D721Med (cell line): ENCODE measurements around the gene TMCO6.
"Not testable (repeated sequence)": the region's sequence is repeated elsewhere in the genome, so short reads cannot be mapped to it uniquely, and the experiment has no call there.

Source experiments
- DNase-seq: peaks from one replicate; pipeline ENCODE4 v3.0.0; 2011; ENCODE audit warnings: low spot score; ENCODE audit not compliant: insufficient read length
- FAIRE-seq: peaks from 2 replicates; lab custom pipeline; 2011; peaks lifted over from hg19 to GRCh38; lab: Jason Lieb, UNC
- TF ChIP-seq, protein P1 (sequence below): IDR thresholded peaks from 2 replicates; pipeline ENCODE4 v1.5.1; 2012; ENCODE audit warnings: mild to moderate bottlenecking, control low read depth; ENCODE audit not compliant: insufficient read depth; ENCODE audit errors: missing control alignments

Gene TMCO6

DNA sequence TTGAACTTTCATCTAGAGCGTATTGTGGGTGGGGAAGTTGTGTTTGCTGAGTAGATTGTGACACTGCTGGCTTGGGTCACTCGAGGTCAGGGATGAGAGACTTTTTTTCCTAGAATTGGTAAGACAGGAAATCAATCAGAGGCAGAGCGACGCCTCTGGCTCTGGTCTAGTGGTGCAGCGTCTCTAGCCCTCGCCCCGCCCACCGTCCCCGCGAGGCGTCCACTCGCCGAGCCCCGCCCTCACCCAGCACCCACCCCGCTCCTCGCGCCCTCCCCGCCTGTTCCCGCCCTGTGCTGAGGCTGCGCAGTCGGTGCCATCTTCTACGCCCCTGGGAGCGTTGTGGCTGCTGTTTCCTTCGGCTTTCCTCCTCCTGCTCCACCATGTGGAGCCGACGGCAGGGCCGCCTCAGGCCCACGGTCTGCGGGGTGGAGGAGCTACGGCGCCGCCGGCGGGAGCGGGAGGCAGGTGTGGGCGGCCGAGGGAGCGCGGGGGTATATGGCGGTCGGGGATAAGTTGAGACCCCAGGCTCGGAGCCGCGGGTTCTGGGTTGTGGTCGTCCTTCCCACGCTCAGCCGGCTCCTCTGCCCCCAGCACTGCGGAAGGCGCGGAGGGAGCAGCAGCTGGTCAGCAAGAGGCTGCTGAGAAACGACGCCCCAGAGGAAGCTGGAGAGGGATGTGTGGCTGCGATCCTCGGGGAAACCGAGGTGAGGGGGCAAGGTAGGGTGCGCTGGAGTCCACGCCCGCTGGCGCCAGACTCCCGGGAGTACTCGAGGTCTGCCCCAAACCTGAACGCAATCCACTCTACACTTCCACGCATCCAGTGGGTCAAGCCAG lies at the start of gene TMCO6:
TSS of gene TMCO6 (plus strand) at position 304 of the 834 bp plus-strand sequence. CDS start at position 381, 77 bp downstream.
- TF ChIP-seq, protein P1, sequence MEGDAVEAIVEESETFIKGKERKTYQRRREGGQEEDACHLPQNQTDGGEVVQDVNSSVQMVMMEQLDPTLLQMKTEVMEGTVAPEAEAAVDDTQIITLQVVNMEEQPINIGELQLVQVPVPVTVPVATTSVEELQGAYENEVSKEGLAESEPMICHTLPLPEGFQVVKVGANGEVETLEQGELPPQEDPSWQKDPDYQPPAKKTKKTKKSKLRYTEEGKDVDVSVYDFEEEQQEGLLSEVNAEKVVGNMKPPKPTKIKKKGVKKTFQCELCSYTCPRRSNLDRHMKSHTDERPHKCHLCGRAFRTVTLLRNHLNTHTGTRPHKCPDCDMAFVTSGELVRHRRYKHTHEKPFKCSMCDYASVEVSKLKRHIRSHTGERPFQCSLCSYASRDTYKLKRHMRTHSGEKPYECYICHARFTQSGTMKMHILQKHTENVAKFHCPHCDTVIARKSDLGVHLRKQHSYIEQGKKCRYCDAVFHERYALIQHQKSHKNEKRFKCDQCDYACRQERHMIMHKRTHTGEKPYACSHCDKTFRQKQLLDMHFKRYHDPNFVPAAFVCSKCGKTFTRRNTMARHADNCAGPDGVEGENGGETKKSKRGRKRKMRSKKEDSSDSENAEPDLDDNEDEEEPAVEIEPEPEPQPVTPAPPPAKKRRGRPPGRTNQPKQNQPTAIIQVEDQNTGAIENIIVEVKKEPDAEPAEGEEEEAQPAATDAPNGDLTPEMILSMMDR: peak; percentile 42
- DNase-seq: peak; percentile 94
- FAIRE-seq: no peak

DNA sequence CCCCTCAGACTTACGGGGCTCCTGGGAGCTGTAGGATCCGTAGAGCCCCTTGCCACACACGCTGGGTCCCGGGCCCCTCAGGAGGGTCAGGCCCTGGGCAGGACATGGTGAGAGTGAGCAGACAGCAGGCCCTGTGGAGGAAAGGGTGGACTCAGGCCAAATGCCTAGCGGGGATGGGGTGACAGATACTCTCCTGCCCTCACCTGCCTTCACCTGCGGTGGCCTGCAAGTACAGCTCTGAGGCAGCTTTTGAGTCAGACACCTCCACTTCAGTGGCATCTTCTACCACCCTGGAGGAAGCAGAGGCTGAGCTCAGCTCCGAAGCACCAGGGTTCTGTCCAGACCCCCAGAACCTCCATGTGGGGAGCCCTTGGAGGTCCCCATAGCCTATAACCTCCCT lies 48.4 kb upstream of the TMCO6 start:
- no peak for DNase-seq
- no peak for FAIRE-seq

DNA sequence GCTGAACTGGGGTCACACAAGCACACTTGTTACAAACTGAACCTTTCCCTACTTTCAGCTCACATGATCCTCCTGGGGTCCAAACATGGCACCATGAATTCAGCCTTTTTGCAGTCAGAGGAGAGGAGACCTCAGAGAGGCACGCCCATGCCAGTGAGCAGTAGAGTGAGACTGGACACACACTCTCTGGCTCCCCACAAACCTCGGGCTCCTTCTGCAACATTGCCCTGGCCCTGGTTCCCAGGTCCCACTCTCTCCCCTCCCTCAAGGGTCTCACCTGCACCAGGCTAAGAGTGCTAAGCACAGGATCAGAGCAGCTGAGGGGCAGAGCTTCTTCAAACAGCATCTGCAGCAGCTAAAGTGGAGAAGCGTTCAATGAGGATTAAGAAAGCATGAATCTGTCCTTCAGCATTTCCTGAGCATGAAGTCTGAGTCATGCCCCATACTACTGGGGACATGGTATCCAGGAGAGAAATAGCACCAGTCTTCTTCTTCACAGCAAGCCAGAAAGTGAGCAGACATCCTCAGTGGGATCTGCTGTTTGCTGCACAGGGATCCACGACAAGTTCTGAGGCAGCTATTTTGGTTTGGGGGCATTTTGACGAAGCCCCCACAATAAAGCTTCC lies 47.4 kb upstream of the TMCO6 start:
- no peak for FAIRE-seq
- no peak for DNase-seq
- TF ChIP-seq, protein P1: no peak

More for the DNA sequence above, 48.4 kb upstream of the TMCO6 start:
- TF ChIP-seq, protein P1: no peak

DNA sequence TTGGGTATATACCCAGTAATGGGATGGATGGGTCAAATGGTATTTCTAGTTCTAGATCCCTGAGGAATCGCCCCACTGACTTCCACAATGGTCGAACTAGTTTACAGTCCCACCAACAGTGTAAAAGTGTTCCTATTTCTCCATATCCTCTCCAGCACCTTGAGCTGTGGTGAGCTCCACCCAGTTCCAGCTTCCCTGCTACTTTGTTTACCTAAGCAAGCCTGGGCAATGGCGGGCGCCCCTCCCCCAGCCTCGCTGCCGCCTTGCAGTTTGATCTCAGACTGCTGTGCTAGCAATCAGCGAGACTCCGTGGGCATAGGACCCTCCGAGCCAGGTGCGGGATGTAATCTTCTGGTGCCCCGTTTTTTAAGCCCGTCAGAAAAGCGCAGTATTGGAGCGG lies 46.2 kb upstream of the TMCO6 start:
- not testable (repeated sequence) for FAIRE-seq, DNase-seq

DNA sequence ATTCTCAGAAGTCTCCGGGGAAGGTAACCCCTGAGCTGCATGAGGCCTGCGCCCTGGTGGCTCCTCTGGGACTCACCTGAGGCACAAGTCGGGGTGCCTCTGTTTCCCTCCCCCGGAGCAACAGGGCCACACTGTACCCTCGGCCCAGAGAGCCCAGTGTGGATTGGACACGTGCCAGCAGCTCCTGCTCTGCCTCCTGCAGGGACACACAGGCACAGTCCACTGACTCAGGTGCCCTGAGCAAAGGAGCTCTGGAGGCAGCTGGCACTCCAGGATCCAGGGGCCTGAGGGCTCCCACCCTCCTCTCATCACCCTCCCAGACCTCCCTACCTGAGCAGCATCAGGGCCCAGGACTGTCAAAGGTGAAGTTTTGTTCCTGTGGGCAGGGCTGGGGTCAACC lies 45.1 kb upstream of the TMCO6 start:
- no peak for DNase-seq
- FAIRE-seq: no peak
- TF ChIP-seq, protein P1: no peak

DNA sequence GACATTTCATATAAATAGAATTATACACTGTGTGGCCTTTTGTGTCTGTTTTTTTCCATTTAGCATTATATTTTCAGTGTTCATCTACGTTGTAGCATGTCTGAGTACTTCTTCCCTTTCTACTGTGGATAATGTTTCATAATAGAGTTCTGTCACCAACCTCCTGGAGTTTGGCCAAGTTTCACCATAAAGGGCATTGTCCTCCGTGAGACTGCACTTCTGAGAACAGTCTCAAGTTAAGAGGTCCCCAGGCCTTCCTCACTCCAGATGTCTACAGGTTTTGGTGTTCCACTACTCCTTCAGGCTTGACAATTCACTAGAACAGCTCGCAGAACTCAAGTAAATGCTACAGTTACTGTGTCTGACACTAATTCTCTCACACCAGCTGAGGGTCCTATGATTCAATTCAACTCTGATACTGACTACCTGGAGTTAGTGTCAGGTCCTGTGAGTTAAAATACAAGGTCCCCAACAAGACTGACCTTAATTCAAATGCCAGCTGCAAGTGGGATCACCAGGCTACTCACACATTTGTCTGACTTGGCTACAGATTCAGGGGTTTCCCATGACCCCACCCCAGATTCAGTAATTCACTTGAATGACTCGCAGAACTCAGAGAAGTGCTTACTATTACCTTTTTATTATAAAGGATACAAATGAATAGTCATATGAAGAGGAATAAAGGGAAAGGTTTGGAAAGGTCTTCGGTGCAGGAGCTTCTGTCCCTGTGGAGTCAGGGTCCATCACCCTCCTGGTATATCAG lies 43.5 kb upstream of the TMCO6 start:
- FAIRE-seq (no peak), DNase-seq (no peak)
- TF ChIP-seq, protein P1: no peak

DNA sequence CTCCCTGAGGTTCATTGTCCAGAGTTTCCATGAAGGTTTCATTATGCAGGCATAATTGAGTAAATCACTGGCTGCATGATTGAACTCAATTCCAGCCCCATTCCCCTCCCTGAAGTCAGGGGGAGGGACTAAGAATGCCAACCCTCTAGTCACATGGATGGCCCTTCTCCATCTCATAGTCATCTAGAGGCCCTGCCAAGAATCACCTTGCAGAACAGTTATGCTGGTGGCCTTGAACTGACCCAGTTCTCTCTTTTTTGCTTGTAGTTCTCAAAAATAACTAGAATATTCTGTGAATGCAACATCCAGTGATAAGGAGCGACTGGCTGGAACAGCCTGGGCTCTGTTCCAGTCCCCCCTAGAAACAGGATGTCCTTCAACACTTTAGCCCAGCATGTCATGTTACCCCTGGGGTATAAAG lies 42.9 kb upstream of the TMCO6 start:
- TF ChIP-seq, protein P1: no peak
- DNase-seq: no peak
- no peak for FAIRE-seq
